AG04449 (cell line): ENCODE results near the gene MGA.
"Not testable (repeated sequence)": the region's sequence is repeated elsewhere in the genome, so short reads cannot be mapped to it uniquely, and the experiment has no call there.

ENCODE experiments used
- CTCF ChIA-PET: fragments of 350-600 bp; formaldehyde crosslinking; extraction: SDS; loops from one replicate; lab custom pipeline; 2021; ENCODE audit warnings: antibody characterized with exemption; lab: Yijun Ruan, JAX
- POLR2A ChIA-PET: fragments of 400-600, 350-600 bp; formaldehyde crosslinking; extraction: SDS; loops from one replicate; lab custom pipeline; 2020; ENCODE audit warnings: antibody characterized with exemption, inconsistent platforms; lab: Yijun Ruan, JAX
- DNase-seq: peaks from one replicate; pipeline ENCODE4 v3.0.0-alpha.2; 2010; ENCODE audit warnings: low read depth, low spot score
- H3K4me3 ChIP-seq: 2 replicates; pipeline ENCODE4 v1.5.1; 2011; ENCODE audit warnings: low read depth, mild to moderate bottlenecking, control low read depth, low read length
- TF ChIP-seq, protein P1 (sequence below): IDR thresholded peaks from one replicate; pipeline ENCODE4 v1.5.1; 2011; ENCODE audit warnings: mild to moderate bottlenecking, moderate library complexity, low read length, control low read depth, inconsistent platforms; ENCODE audit not compliant: insufficient read depth; ENCODE audit errors: missing control alignments

Gene MGA

DNA sequence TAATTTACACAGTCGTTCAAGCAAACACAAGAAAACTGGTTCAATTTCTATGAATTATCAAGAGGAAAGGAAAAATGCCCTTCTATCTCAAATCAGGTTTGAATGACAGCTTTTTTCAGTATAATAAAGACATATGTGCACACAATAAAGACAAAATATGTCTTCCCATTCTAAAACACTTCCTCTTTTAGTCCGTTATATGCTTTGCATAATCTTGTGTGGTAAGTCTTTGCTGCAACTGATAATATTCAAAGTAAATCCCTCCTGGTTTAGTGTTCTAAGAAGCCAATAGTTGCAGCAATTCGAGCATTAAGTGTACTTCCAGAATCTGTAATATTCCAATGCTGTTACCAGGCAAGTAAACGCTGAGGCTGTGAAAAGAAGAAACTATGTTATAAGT lies 70.3 kb downstream of the MGA start:
- no peak overlapping the region for H3K4me3 ChIP-seq
- TF ChIP-seq, protein P1, sequence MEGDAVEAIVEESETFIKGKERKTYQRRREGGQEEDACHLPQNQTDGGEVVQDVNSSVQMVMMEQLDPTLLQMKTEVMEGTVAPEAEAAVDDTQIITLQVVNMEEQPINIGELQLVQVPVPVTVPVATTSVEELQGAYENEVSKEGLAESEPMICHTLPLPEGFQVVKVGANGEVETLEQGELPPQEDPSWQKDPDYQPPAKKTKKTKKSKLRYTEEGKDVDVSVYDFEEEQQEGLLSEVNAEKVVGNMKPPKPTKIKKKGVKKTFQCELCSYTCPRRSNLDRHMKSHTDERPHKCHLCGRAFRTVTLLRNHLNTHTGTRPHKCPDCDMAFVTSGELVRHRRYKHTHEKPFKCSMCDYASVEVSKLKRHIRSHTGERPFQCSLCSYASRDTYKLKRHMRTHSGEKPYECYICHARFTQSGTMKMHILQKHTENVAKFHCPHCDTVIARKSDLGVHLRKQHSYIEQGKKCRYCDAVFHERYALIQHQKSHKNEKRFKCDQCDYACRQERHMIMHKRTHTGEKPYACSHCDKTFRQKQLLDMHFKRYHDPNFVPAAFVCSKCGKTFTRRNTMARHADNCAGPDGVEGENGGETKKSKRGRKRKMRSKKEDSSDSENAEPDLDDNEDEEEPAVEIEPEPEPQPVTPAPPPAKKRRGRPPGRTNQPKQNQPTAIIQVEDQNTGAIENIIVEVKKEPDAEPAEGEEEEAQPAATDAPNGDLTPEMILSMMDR: no peak
- CTCF ChIA-PET: no interaction called here
- POLR2A ChIA-PET: no interaction called here
- DNase-seq: no peak

DNA sequence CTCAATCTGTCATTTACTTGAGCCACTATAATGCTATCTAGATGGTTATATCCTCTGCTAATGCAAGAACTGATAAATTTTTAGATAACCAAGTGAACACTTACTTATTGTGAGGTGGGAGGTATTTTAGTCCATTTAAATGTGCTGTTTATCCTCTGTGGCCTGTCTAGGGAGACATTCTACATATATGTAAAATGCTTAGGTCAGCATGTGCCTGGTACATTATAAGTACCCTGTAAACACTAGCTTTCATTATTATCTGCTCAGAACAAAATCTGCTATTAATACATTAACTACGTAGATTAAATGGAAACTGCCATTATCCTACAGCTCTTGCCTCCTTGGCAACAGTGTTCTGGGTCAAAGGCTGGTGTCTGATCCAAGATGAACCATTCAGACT lies 72.3 kb downstream of the MGA start:
- no peak overlapping the region for H3K4me3 ChIP-seq
- TF ChIP-seq, protein P1: no peak
- DNase-seq: no peak
- CTCF ChIA-PET: no interaction called here
- POLR2A ChIA-PET: no interaction called here

DNA sequence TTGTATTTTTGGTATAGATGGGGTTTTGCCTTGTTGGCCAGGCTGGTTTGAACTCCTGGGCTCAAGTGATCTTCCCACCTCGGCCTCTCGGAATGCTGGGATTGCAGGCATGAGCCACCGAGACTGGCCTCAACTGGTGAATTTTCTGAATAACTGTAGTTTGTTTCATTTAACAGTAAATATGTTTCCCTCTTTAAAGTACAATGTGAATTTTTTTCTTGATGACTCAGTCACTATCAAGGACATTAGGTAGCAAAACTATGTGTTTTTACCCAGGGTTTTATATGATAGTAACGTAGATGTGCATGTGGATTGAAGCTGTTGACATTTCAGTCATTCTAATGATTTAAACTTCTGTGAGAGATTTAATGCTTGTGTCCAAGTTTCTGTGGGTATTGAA lies 73.9 kb downstream of the MGA start:
- no peak overlapping the region for H3K4me3 ChIP-seq
- ChIA-PET POLR2A (no interaction called here), CTCF (no interaction called here)
- no peak for DNase-seq
- TF ChIP-seq, protein P1: no peak

DNA sequence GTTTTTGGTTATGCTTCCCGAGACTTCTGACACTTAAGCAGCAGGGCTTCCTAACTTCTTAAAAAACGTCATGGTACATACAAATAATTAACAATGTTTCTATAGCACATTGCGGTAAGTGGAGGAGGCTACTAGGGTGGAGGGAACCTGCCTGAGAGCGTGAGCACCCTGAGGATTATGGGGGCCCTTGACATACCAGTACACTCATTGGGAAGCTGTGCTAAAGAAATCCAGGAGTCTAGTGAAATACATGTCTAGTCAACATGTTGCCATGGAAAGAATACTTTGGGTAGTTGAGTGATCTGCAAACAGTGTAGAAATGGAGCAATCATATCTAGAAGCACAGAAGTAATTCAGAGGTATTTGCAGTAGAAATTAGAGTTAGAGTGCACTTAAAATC lies 74.8 kb downstream of the MGA start:
- DNase-seq: no peak
- ChIA-PET POLR2A (no interaction called here), CTCF (interaction anchor here (0.9 to 1.5 kb wide), 3 partner anchors 20 to 76 kb away, joined by 3 to 4 read pairs (median 3); no protein-coding TSS in a partner anchor)
- no peak overlapping the region for H3K4me3 ChIP-seq
- TF ChIP-seq, protein P1: no peak

DNA sequence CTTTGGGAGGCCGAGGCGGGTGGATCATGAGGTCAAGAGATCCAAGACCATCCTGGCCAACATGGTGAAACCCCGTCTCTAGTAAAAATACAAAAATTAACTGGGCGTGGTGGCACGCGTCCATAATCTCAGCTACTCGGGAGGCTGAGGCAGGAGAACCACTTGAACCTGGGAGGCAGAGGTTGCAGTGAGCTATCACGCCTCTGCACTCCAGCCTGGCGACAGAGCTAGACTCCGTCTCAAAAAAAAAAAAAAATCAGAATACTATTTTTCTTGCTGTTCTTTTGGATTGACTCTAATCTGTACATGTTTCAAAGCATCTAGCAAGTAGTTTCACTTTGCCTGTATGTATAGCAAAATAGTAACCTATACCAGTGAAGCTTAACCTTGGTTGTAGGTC lies 75.3 kb downstream of the MGA start:
- CTCF ChIA-PET: interaction anchor here (0.7 to 1.5 kb wide), 4 partner anchors 16 to 75 kb away, joined by 3 to 4 read pairs (median 3); no protein-coding TSS in a partner anchor
- POLR2A ChIA-PET, H3K4me3 ChIP-seq, DNase-seq: not testable (repeated sequence)

DNA sequence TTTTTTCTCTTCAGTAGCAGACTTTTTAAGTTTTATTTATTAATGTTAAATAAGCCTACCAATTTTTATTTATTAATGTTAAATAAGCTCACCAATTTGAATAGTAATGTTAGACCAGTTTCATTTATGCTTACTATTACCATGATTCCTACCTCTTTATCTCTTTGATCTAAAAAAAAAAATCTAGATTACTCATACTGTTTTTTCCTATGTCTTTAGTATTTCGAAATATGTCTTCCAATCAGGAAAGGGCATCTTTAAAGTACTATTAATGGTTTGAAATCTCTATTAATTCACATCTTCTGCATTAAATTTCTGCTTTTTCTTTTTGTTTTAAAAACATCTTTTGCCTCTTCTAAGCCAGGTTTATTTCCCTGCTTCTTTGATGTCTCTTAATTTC lies 86.6 kb downstream of the MGA start:
- ChIA-PET POLR2A (no interaction called here), CTCF (interaction anchor here (0.9 to 2.2 kb wide), 3 partner anchors 25 to 281 kb away, joined by 6 to 9 read pairs (median 7); no protein-coding TSS in a partner anchor)
- TF ChIP-seq, protein P1: no peak
- no peak overlapping the region for H3K4me3 ChIP-seq
- no peak for DNase-seq

DNA sequence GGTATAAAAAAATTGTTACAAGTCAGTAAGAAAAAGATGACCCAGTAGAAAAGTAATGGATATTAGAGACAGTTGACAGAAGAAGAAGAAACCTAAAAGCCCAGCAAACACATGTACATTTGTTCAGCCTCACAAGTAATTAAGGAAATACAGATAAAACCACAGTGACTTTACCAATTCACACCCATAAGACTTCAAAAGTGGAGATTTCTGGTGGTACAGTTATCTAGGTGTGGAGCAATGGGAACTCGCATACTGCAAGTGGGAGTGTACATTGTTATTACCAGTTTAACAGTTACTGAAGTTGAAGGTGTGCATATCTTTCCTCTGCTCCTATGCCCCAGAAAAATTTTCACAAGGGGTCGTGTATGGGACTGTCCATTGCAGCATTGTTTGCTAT lies 96.0 kb downstream of the MGA start:
- ChIA-PET POLR2A (no interaction called here), CTCF (interaction anchor here (4.1 kb wide), 1 partner anchor 56 kb away, joined by 20 read pairs; no protein-coding TSS in a partner anchor)
- TF ChIP-seq, protein P1: no peak
- DNase-seq: no peak
- H3K4me3 ChIP-seq: no peak overlapping the region
